Peyer's patch (tissue), 4 donors: ENCODE data around the gene HLTF.

Source experiments
- CTCF ChIP-seq, 6 experiments: fragments of 450-650 bp in 4 of 6; fragments of 200-600 bp in 2 of 6; sonication (generic) in 1 of 6; IDR thresholded peaks; one replicate each; pipeline ENCODE4 v1.5.1; 2017 to 2019; ENCODE audit warnings: antibody characterized with exemption in 6 of 6, mild to moderate bottlenecking in 3 of 6, moderate library complexity in 1 of 6
- POLR2A ChIP-seq, 2 donors: fragments of 450-650 bp; IDR thresholded peaks; one replicate each; pipeline ENCODE4 v1.5.1; 2017; ENCODE audit warnings: antibody characterized with exemption in 2 of 2, mild to moderate bottlenecking in 2 of 2, moderate library complexity in 2 of 2

- TF ChIP-seq CTCF (IDR thresholded peaks at IDR 0.05) (no peak), POLR2A (IDR thresholded peaks at IDR 0.05) (no peak)
Measured at GRCh38 chr3:148998297-148998696, 88.0 kb downstream of the HLTF start.
